Femur (tissue), 1 donor: ENCODE results near the gene KIF26B.
"Not testable (repeated sequence)": the region's sequence is repeated elsewhere in the genome, so short reads cannot be mapped to it uniquely, and the experiment has no call there.

Source experiments
- DNase-seq: peaks from one replicate; pipeline ENCODE4 v3.0.0-alpha.2; 2017

KIF26B gene

DNA sequence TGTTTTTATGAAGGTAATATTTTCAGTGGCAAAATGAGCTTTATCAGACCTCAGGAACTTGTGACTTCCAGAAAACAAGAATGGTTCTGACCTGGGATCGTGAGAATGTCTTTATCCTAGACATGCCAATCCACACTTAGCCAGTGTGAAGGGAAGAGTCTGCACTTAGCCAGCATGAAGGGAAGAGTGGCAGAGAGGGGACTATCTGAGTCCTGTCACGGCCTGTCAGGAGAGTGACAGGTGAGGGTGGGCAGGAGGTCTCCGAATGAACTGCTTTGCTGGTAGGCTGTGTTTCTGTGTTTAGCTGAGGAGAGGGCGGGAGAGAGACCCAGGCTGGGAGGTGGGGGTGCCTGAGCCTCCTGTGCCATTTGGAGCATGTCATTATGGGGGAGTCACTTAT is 173.1 kb downstream of the KIF26B start:
- DNase-seq: no peak

DNA sequence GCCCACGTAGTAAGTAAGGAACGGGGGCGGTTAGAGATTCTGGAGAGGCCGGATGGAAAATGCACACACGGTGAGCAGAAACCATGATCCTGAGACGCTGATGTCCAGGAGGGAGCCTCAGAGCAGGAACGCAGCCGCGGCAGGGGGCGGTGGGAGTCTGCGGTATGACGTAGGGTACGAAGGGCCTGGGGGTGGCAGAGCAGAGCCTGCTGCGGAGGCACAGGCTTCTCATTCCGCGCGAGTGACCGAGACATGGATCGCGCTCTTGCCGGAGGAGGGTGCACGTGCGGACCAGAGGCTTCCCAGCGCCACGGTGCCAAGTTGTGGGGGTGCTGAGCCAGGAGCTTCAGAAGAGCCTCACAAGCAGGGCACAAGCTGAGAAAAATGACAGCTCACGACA is 176.2 kb downstream of the KIF26B start:
- no peak for DNase-seq

- DNase-seq: no peak
Measured at GRCh38 chr1:245332085-245332484, 177.3 kb downstream of the KIF26B start.

GRCh38 chr1:245332513-245332912 is 177.7 kb downstream of the KIF26B start:
- no peak for DNase-seq

GRCh38 chr1:245334235-245334634 is 179.4 kb downstream of the KIF26B start:
- DNase-seq: no peak

- DNase-seq: no peak
Measured at GRCh38 chr1:245334827-245335490, 180.2 kb downstream of the KIF26B start.

DNA sequence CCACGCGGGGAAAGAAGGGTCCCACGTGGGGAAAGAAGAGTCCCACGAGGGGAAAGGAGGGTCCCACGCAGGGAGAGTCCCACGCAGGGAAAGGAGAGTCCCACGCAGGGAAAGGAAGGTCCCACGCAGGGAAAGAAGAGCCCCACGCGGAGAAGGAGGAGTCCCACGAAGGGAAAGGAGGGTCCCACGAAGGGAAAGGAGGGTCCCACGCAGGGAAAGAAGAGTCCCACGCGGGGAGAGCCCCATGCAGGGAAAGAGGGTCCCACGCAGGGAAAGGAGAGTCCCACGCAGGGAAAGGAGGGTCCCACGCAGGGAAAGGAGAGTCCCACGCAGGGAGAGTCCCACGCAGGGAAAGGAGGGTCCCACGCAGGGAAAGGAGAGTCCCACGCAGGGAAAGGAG is 180.9 kb downstream of the KIF26B start:
- DNase-seq: not testable (repeated sequence)

- no peak for DNase-seq
Measured at GRCh38 chr1:245336149-245336983, 181.6 kb downstream of the KIF26B start.

DNA sequence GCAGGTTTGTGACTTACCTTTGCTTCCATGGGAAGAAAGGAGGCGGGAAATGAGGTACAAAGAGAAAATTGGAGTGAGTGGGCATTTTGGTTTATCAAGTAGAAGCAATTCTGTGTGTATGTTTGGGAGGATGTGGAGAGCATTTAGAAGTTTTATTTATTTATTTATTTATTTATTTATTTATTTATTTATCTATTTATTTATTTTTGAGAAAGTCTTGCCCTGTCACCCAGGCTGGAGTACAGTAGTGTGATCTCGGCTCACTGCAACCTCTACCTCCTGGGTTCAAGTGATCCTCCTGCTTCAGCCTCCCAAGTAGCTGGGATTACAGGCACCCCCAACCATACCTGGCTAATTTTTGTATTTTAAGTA is 182.2 kb downstream of the KIF26B start:
- DNase-seq: not testable (repeated sequence)

DNA sequence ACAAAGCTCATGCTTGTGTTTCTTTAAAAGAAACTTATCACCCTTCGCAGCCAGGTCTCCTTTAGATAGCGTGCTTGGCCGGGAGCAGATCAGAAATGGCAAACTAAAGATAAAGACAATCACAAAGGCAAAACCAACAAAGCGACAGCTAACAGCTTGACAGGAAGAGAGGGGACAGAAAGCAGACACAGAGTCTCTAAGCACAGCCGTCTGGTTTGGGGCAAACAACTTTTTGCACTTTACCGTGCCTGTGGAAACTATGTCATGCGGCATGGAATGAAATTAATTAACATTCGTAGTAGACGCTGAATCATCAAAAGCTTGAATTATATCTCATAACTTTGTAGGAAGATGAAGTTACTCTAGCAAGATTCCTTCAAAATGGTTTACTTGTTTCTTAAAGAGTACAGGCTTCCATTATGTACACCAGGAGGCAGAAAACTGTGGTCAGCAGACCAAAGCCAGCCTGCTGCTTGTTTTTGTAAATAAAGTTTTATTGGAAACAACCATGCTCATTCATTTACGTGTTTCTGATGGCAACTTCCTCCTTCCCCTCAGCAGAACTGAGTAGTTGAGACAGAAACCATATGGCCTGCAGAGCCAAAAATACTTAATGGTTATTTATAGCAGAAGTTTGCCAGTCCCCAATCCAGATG is 183.2 kb downstream of the KIF26B start:
- no peak for DNase-seq

GRCh38 chr1:245338485-245338877 is 183.7 kb downstream of the KIF26B start:
- no peak for DNase-seq

DNA sequence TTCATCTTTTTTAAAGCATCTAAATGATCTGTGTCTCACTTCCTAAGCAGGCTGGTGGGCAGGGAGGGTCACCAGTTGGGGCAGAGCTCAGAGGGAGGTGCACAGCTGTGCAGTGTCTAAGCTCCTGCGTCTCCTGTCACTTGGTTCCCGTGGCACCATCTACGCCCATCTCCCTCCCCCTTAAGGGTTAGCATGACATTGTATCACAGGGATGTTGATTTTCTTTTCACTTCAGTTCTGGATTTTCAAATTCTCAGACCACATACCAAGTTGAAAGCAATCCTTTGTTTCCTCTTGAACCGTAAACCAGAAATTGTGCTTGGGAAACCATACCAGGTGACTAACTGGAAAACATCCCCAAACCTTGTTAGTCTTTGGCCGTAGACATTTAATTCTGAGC is 187.0 kb downstream of the KIF26B start:
- DNase-seq: no peak

GRCh38 chr1:245345191-245345884 is 190.6 kb downstream of the KIF26B start:
- DNase-seq: no peak

- DNase-seq: no peak
Measured at GRCh38 chr1:245348626-245349025, 193.8 kb downstream of the KIF26B start.

DNA sequence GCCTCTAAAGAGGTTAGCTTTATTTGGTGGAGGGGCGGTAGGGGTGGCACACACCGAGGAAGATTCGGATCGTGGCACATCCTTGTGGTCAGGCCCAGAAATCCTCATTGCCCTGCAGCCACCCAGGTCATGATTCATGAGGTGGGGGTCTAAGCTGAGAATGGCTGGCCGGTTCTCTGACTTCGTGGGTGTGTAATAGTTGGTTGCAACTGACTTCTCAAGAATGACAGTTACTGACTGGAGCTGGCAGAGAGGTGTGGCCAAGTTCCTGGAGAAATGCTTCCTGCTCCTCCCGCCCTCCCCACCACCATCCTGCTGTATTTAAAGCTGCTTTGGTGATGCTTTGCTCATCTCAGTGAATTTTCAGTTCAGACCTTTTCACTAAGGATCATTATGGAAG is 198.6 kb downstream of the KIF26B start:
- no peak for DNase-seq

- no peak for DNase-seq
Measured at GRCh38 chr1:245353915-245354775, 199.4 kb downstream of the KIF26B start.

DNA sequence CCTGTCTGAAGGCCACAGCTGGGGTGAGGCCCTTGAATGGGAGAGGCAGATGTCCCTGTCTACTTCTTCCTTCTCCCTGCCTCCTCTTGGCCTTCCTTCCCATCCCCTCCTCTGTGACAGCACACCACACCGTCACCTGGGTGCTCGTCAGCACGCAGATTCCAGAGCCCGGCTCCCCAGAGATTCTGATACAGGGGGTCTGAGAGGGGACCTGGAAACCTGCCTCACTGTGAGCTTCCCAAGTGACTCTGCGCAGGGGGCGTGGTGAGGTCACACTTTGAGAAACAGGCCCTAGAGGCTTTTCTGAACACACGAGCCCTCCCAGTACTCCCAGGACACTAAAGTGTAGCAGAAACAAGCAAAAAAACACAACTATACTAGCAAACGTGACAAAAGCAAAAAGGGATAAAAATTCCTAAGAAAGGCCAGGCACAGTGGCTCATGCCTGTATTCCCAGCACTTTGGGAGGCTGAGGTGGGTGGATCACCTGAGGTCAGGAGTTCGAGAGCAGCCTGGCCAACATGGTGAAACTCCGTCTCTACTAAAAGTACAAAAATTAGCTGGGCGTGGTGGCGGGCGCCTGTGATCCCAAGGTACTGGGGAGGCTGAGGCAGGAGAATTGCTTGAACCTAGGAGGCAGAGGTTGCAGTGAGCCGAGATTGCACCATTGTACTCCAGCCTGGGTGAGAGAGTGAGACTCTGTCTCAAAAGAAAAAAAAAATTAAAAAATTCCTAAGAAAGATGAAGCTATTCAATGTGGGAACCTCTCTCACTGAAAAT is 201.3 kb downstream of the KIF26B start:
- DNase-seq: not testable (repeated sequence)

DNA sequence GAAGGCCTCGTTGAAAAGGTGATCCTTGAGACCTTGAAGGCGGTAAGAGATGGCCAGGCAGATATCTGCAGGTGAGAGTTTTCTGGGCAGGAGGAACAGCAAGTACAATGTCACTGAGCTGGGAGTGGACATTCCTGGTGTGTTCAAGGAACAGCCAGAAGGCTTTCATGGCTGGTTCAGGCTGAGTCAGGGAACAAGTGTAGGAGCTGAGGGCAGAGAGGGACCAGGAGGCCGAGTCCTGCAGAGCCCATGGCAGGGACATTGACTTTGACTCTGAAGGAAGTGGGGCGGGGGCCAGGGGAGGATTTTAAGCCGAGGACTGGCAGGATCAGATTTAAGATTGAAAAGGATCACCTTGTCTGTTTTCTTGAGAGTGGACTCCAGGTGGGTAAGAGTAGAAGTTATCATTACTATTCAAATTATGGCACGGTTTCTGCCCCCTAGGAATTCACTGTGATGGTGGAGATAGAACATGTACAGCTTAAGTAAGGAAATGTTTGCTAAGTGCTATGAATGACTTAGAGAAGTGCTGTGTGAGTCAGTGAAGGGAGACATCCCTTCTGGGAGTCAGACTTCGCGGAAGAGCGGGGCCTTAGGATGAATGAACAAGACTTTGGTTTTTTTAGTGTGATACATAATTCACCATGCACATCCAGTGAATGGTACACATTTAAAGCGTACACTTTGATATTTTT is 202.3 kb downstream of the KIF26B start:
- DNase-seq: no peak

DNA sequence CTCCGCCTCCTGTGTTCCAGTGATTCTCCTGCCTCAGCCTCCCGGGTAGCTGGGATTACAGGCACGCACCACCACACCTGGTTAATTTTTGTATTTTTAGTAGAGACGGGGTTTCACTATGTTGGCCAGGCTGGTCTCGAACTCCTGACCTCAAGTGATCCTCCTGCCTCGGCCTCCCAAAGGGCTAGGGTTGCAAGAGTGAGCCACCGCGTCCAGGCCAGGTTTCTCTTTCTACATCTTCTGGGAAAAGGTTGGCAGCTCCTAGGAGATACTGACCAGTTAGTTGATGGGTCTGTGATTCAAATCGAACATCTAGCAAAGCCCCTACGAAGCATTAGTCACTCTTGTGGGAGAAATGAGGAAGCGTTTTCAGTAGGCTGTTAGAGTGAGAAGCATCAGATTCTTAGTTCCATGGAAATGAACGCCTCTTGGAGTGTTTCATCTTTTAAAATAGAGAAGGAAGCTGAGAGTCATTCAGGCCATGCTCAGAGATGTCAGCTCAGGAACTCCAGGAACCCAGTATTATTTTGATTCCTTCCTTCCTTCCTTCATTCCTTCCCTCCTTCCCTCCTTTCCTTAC is 204.4 kb downstream of the KIF26B start:
- not testable (repeated sequence) for DNase-seq

- DNase-seq: no peak
Measured at GRCh38 chr1:245361065-245361464, 206.3 kb downstream of the KIF26B start.
